NCI-H2196 treated with DMSO at 0.1 percent for 48 hours (cell line): ENCODE measurements around the gene EPHB2.
A peak's percentile ranks its signal among the peaks of the same experiment; 100 is the strongest.
"Not testable (repeated sequence)": the region's sequence is repeated elsewhere in the genome, so short reads cannot be mapped to it uniquely, and the experiment has no call there.

Experiments used
- DNase-seq: peaks from one replicate; lab custom pipeline; 2025; ENCODE audit not compliant: unreplicated experiment; lab: John Stamatoyannopoulos, UW

EPHB2 gene

DNA sequence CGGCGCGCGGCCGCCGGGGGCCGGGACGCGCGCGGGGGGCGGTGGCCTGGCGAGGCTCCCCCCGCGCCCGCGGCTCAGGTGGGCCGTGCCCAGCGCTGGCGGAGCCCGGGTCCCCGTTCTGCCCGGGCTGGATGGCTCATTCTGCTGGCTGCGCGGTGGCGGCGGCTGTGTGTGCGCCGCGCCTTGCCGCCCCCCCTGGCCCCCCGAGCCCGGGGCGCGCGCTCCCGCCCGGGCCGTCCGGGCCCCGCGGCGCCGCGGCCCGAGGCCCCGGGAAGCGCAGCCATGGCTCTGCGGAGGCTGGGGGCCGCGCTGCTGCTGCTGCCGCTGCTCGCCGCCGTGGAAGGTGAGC, at the start of gene EPHB2:
Gene EPHB2, plus strand, starts transcription at position 139 of the 349 bp plus-strand sequence. Its CDS starts 144 bp downstream, at position 283.
- no peak for DNase-seq

DNA sequence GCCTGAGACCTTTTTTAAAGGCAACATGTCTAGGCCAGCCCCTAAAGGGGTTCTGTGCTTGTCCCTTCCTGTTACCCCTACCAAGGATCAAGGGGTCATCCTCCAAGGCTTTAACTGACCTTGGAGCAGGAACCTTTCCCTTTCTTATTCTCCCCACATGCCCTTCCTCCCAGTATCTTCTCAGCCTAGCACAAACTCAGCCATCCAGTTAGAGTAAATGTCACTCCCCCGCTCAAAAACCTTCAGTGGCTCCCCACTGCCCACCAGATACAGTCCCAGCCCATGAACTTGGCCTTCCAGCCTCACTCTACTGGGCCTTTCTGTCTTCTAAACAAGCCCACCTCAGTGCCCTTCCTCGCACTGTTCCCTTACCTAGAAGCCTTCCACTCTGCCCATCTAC, 48.8 kb upstream of the EPHB2 start:
- no peak for DNase-seq

- peak; percentile 21 for DNase-seq
These were observed 48.3 kb upstream of the EPHB2 start for GRCh38 chr1:22662318-22662717.

DNA sequence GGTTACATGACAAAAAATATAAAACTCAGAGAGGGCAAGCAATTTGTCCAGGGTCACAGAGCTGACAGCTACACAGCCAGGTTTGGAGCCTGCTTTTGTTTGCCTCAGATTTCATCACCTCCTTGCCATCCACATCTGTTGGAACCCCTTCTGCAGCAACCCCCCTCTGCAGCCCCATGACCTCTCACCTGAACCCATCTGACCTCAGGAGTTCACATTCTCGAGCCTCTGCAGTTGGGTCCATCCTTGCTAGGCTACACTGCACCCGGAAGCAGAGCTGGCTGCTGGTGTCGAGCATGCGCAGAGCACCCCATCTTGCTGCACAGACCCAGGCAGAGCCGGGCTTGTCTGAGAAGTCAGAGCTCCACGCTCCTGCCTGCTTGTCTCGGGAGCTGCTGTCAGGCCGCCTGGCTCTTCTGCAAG, 47.6 kb upstream of the EPHB2 start:
- DNase-seq: no peak

DNA sequence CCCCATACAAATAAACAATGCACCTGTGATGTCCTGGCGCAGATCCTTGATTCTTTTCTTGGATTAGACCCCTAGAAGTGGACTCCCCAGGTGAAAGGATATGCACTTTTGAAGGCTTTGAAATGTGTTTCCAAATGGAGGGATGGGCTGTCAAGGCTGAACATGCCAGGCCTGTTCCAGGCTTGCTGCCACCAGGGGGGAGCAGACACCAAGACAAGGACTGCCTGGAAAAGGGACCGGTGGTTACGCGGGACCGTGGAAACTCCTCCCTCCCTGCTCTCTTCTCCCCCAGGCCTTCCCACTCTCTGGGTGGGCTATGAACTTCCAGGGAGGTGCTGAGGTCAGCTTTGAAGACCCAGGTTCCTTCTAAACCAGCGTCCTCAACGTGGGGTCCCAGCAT, 44.9 kb upstream of the EPHB2 start:
- DNase-seq: no peak

DNA sequence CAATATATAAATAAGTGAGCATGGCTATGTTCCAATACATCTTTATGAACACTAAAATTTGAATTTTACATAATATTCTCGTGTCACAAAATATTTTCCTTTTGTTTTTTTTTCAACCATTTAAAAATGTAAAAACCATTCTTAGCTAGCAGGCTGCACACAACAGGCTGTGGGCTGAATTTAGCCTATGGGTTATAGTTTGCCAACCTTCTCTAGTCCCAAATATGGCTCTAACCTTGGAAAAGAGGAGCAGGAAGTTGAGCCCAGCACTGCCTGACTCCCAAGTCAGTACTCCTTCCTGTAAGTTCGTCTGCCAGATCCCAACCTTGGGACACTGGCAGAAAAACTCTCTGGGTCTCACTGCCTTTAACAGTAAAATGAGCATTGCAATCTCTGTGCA, 44.2 kb upstream of the EPHB2 start:
- DNase-seq: no peak

DNA sequence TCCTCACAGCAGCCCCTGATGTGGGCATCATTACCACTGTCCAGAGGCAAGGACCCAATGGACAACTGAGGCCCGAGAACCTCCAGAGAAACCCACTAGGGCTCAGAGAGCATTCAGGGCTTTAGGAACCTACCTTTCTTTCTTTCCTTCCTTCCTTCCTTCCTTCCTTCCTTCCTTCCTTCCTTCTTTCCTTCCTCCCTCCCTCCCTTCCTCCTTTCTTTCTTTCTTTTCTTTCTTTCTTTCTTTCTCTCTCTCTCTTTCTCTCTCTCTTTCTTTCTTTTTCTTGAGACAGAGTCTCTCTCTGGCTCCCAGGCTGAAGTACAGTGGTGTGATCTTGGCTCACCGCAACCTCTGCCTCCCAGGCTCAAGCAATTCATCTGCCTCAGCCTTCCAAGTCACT, 41.8 kb upstream of the EPHB2 start:
- not testable (repeated sequence) for DNase-seq

DNA sequence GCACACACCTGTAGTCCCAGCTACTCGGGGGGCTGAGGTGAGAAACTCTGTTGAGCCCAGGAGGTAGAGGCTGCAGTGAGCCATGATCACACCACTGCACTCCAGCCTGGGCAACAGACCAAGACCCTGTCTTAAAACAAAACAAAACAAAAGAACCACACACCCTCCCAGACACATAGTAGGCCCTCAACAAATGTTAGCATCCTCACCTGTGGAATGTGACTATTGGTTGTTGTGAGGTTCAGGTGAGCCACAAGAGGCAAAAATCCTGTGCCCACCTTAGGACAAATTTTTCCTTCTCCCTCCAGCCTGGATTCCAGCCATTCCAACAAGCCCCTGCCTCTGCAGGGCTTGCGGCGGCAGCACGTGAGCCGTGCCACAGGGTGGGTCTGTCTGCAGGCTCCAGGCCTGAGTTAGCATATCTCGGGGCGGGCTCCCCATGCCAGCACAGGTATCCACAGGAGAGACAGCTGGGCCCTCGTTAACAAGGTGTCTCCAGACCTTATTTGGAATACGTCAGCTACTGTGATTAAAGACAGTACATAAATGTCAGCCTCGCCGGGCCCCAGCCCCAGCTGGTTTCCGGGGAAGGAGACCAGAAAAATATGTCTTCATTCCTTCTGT, 40.2 kb upstream of the EPHB2 start:
- DNase-seq: no peak

GRCh38 chr1:22671999-22672398, 38.6 kb upstream of the EPHB2 start:
- no peak for DNase-seq

GRCh38 chr1:22673486-22674409, 36.9 kb upstream of the EPHB2 start:
- DNase-seq: peak; percentile 8

GRCh38 chr1:22674410-22674749, 36.3 kb upstream of the EPHB2 start:
- no peak for DNase-seq

DNA sequence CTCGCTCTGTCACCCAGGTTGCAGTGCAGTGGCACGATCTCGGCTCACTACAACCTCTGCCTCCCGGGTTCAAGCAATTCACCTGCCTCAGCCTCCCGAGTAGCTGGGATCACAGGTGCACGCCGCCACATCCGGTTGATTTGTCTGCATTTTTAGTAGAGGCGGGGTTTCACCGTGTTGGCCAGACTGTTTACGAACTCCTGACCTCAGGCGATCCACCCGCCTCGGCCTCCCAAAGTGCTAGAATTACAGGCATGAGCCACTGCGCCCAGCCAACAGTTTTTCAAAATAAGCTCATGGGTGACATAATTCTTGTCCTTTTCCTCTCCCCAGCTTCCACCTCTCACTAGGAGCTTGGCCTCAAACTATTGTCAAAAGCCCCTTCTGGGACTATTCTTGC, 34.5 kb upstream of the EPHB2 start:
- not testable (repeated sequence) for DNase-seq

DNA sequence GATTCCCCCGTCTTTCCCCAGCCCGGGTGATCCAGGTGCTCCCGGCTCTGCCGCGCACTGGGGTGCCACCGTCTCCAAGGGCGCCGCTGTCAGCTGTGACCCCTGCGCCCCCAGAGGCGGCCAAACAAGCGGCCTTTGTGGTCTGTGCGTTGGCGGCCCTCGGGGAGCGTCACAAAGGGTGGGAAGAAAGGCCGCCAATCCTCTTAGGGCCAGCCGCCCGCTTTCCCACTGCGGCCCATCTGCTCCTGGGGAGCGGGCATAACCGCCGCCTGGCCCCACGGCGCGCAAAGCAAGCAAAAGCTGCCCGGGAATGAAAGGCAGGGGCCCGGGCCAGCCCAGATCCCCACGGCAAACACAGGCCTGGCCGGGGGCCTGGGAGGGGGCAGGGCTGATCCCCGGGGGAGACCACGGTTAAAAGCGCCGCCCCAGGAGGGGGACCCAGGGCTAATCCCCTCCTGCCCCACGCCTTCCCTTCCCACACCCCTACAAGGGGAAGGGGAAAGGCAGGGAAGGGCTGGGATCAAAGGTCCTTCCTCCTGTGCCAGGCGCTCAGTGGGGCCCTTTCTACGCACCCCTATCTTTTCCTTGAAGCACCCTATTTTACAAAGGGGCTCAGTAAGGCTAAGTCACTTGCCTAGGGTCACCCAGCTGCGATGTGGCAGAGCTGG, 33.6 kb upstream of the EPHB2 start:
- no peak for DNase-seq

GRCh38 chr1:22677931-22678896, 32.4 kb upstream of the EPHB2 start:
- DNase-seq: no peak

GRCh38 chr1:22680726-22681125, 29.9 kb upstream of the EPHB2 start:
- peak; percentile 14 for DNase-seq

GRCh38 chr1:22681556-22682276, 28.9 kb upstream of the EPHB2 start:
- DNase-seq: no peak

DNA sequence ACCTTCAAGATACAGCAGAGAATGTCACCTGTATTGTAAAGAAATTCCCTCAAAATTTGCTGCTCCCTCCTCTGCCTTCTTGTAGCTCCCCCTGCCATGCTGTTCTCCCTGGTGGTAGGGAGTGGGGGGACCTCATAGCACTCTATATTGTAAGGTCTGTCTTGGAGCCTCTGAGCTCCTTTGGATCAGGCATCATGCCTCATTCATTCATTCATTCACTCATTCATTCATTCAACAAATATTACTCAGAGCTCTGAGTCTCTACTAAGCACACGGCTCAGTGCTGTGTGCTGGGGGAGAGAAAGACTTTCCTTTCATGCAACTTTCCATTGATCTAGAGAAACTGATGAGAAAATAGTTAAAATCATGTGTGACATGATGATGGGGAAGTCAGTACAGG, 27.1 kb upstream of the EPHB2 start:
- no peak for DNase-seq

GRCh38 chr1:22685591-22686059, 25.0 kb upstream of the EPHB2 start:
- no peak for DNase-seq

GRCh38 chr1:22687191-22687590, 23.4 kb upstream of the EPHB2 start:
- no peak for DNase-seq

DNA sequence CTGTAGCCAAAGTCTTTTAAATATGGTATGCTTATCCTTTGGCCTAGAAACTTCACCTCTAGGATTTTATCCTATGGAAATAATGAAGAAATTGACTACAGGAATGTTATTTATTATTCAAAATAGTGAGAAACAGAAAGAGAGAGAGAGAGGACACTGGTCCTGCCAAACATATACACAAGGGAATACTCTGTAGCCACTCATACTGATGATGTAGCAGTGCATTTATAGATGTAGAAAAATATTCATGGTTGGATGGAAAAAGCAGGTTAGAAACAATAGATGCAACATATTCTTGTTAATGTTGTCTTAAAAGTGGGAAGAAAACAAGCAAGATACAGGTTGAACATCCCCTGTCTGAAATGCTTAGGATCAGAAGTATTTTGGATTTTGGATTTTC, 22.2 kb upstream of the EPHB2 start:
- no peak for DNase-seq
